Measurements from ENCODE around the gene FGF3. TPM values are rescaled to one million over a fixed set of nuclear protein-coding genes. Genes with fewer than 3 reads are reported as not detected.

The FGF3 gene
- polyA plus RNA-seq, 1 experiment, result not detected

GRCh38 chr11:69820441-69820840 is 1.2 kb upstream of the FGF3 start:
- Histone ChIP-seq H3K27ac (ENCODE audit: low read depth, low read length) (no peak overlapping the region), H3K4me3 (ENCODE audit: low read depth, low read length) (no peak overlapping the region), H3K9me3 (ENCODE audit: control insufficient read depth, insufficient read depth, low read length) (no peaks in the 10 kb centered on the region), H3K27me3 (ENCODE audit: control insufficient read depth, insufficient read depth, low read length) (peaks cover 67% of the 10 kb centered on the region)
- POLR2A ChIA-PET, result no interaction called here
- no peak for DNase-seq (ENCODE audit: low read depth, low spot score)
- CTCF ChIA-PET, result no interaction called here
- no peak for TF ChIP-seq CTCF (IDR thresholded peaks at IDR 0.05; ENCODE audit: low read depth, low read length)

- Histone ChIP-seq H3K27me3 (ENCODE audit: control insufficient read depth, insufficient read depth, low read length) (peaks cover 70% of the 10 kb centered on the region), H3K27ac (ENCODE audit: low read depth, low read length) (no peak overlapping the region), H3K9me3 (ENCODE audit: control insufficient read depth, insufficient read depth, low read length) (no peaks in the 10 kb centered on the region), H3K4me3 (ENCODE audit: low read depth, low read length) (no peak overlapping the region)
- DNase-seq (ENCODE audit: low read depth, low spot score), result no peak
- TF ChIP-seq CTCF (IDR thresholded peaks at IDR 0.05; ENCODE audit: low read depth, low read length), result no peak
- POLR2A ChIA-PET, result no interaction called here
- CTCF ChIA-PET, result no interaction called here
These were observed 390 bp upstream of the FGF3 start for GRCh38 chr11:69819541-69820070.

- DNase-seq (ENCODE audit: low read depth, low spot score), result no peak
- H3K27ac ChIP-seq (ENCODE audit: low read depth, low read length), result no peak overlapping the region
- H3K4me3 ChIP-seq (ENCODE audit: low read depth, low read length), result no peak overlapping the region
- peaks cover 61% of the 10 kb centered on the region for H3K27me3 ChIP-seq (ENCODE audit: control insufficient read depth, insufficient read depth, low read length)
- no peak for TF ChIP-seq CTCF (IDR thresholded peaks at IDR 0.05; ENCODE audit: low read depth, low read length)
- CTCF ChIA-PET, result no interaction called here
- no peaks in the 10 kb centered on the region for H3K9me3 ChIP-seq (ENCODE audit: control insufficient read depth, insufficient read depth, low read length)
- POLR2A ChIA-PET, result no interaction called here
These were observed 999 bp downstream of the FGF3 start for GRCh38 chr11:69818231-69818602.

GRCh38 chr11:69817265-69818230 is 1.7 kb downstream of the FGF3 start:
- no peak for DNase-seq (ENCODE audit: low read depth, low spot score)
- TF ChIP-seq CTCF (IDR thresholded peaks at IDR 0.05; ENCODE audit: low read depth, low read length), result no peak
- Histone ChIP-seq H3K4me3 (ENCODE audit: low read depth, low read length) (no peak overlapping the region), H3K27me3 (ENCODE audit: control insufficient read depth, insufficient read depth, low read length) (peaks cover 56% of the 10 kb centered on the region), H3K9me3 (ENCODE audit: control insufficient read depth, insufficient read depth, low read length) (no peaks in the 10 kb centered on the region; the same call in 1 of the 2 replicates), H3K27ac (ENCODE audit: low read depth, low read length) (no peak overlapping the region)
- ChIA-PET POLR2A (interaction anchor here (0.5 kb wide), 1 partner anchor 124 kb away, joined by 7 read pairs; no protein-coding TSS in a partner anchor), CTCF (no interaction called here)

GRCh38 chr11:69816671-69817070 is 2.5 kb downstream of the FGF3 start:
- DNase-seq (ENCODE audit: low read depth, low spot score), result no peak
- no peak overlapping the region for H3K4me3 ChIP-seq (ENCODE audit: low read depth, low read length)
- no peaks in the 10 kb centered on the region; the same call in 1 of the 2 replicates for H3K9me3 ChIP-seq (ENCODE audit: control insufficient read depth, insufficient read depth, low read length)
- H3K27ac ChIP-seq (ENCODE audit: low read depth, low read length), result no peak overlapping the region
- ChIA-PET POLR2A (no interaction called here), CTCF (no interaction called here)
- no peak for TF ChIP-seq CTCF (IDR thresholded peaks at IDR 0.05; ENCODE audit: low read depth, low read length)
- peaks cover 53% of the 10 kb centered on the region for H3K27me3 ChIP-seq (ENCODE audit: control insufficient read depth, insufficient read depth, low read length)

Data from AG04450 (cell line).